ENCODE results near the gene SDSL.

DNA sequence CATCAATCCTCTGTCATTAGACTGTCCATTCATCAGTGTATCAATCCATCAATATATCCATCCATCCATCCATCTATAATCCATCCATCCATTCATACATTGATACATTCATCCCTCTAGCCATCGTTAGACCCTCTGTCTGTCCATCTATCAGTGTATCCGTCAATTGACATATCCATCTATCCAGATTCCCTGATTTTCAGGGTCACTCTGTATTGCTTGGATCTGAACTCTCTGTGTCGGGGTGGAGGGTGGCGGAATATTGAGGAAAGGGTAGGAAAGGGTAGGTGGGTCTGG is 17.1 kb downstream of the SDSL start:
- TF ChIP-seq CTCF (conservative IDR thresholded peaks at IDR 0.05; ENCODE audit: low read length) = no peak
- no peak for TF ChIP-seq EZH2phosphoT487 (IDR thresholded peaks at IDR 0.05; ENCODE audit: borderline replicate concordance)

All from Loucy (cell line).